ENCODE results near the gene MAML2. TPM values are rescaled to one million over a fixed set of nuclear protein-coding genes. Genes with fewer than 3 reads are reported as not detected.

MAML2 gene
- total RNA-seq, 1 experiment from 2014 or later = 28.3 TPM

- ChIA-PET POLR2A (ENCODE audit: unreplicated experiment) (no interaction called here), CTCF (no interaction called here)
- H3K9me3 ChIP-seq (ENCODE audit: insufficient read depth, low read depth) = no peaks in the 10 kb centered on the region
- H3K4me3 ChIP-seq = no peak overlapping the region
- H3K27me3 ChIP-seq (ENCODE audit: insufficient read depth, low read depth) = no peaks in the 10 kb centered on the region
- H3K27ac ChIP-seq = no peak overlapping the region
- no peaks in the 10 kb centered on the region for H3K4me1 ChIP-seq (replicated peaks; ENCODE audit: insufficient read depth)
- 0 out of 2 replicates have a peak, but pooled peaks cover 7% of the 10 kb centered on the region for H3K36me3 ChIP-seq (ENCODE audit: low read depth)
- H3F3A ChIP-seq (ENCODE audit: insufficient read depth, low read depth) = no peaks in the 10 kb centered on the region
- no peak overlapping the region for H3K4me2 ChIP-seq
- no peak for DNase-seq
- intact Hi-C loops (cut with micrococcal nuclease; ENCODE audit: unreplicated experiment) = no loop called here
- H3K79me2 ChIP-seq (ENCODE audit: low read depth) = no peaks in the 10 kb centered on the region
- no TSS peak for BruUV-seq (replicated peaks)
- H2AFZ ChIP-seq = no peak overlapping the region
- no peak for TF ChIP-seq EZH2 (IDR thresholded peaks at IDR 0.05; ENCODE audit: low read depth)
- TF ChIP-seq CTCF (conservative IDR thresholded peaks at IDR 0.05) = no peak
- H4K20me1 ChIP-seq (ENCODE audit: insufficient read depth) = no peaks in the 10 kb centered on the region
- no peaks in the 10 kb centered on the region; the same call in 1 of the 2 replicates for H3K9me2 ChIP-seq (ENCODE audit: insufficient read depth)
These were observed 14.8 kb upstream of the MAML2 start for GRCh38 chr11:96357794-96358193.

- CTCF ChIA-PET = no interaction called here
- H3K4me2 ChIP-seq = no peak overlapping the region
- BruUV-seq (replicated peaks) = no TSS peak
- POLR2A ChIA-PET (ENCODE audit: unreplicated experiment) = no interaction called here
- H3K4me3 ChIP-seq = no peak overlapping the region
- no peaks in the 10 kb centered on the region for H4K20me1 ChIP-seq (ENCODE audit: insufficient read depth)
- no peaks in the 10 kb centered on the region; the same call in 1 of the 2 replicates for H3K9me2 ChIP-seq (ENCODE audit: insufficient read depth)
- H3K4me1 ChIP-seq (replicated peaks; ENCODE audit: insufficient read depth) = no peaks in the 10 kb centered on the region
- 0 out of 2 replicates have a peak, but pooled peaks cover 7% of the 10 kb centered on the region for H3K36me3 ChIP-seq (ENCODE audit: low read depth)
- no peaks in the 10 kb centered on the region for H3K27me3 ChIP-seq (ENCODE audit: insufficient read depth, low read depth)
- no peak for TF ChIP-seq CTCF (conservative IDR thresholded peaks at IDR 0.05)
- TF ChIP-seq EZH2 (IDR thresholded peaks at IDR 0.05; ENCODE audit: low read depth) = no peak
- no peaks in the 10 kb centered on the region for H3K9me3 ChIP-seq (ENCODE audit: insufficient read depth, low read depth)
- no peak for DNase-seq
- no peaks in the 10 kb centered on the region for H3K79me2 ChIP-seq (ENCODE audit: low read depth)
- H3K27ac ChIP-seq = no peak overlapping the region
- intact Hi-C loops (cut with micrococcal nuclease; ENCODE audit: unreplicated experiment) = no loop called here
- no peak overlapping the region for H2AFZ ChIP-seq
- no peaks in the 10 kb centered on the region for H3F3A ChIP-seq (ENCODE audit: insufficient read depth, low read depth)
These were observed 13.9 kb upstream of the MAML2 start for GRCh38 chr11:96356848-96357247.

DNA sequence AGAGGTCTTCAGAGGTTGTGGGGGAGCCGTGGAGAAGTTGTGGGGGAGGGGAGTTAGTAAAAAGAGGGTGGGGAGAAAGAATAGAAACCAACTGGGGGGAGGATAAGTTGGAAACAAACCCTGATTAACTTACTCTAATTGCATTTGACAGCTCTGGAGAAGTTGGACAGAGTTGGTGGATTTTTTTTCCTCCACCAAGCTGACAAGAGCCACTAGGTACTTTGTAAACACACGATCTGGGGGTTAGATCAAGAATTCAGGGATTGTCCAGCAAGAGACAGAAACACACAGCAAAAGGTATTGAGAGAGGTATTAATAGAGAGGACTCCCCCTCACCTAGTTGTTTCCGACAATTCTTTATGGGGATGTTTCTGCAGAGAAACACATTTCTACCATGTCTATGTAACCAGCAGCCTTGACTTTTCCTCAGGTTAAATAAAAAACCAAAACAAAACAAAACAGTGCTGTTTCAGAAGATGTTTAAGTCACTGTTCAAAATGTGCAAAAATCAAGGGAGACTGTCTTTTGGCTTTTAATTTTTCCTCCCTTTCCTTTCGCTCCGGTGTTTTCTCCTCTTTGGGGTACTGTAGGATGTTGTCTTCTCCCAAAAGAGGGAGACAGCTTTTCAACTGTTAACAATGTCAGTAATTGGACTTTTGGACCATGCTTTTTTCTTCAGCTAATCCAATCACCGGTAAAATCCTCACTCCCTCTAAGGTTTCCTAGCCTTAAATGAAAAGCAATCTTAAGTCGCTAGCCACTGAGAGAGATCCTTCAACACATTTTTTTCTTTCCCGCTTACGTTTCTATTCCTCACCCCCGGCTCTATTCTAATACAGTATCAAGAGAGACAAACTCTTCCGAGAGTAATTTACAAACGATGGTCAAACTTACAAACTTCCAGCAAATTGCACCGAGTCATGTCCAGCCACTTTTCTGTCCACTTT is 708 bp downstream of the MAML2 start:
- POLR2A ChIA-PET (ENCODE audit: unreplicated experiment) = interaction anchor here (0.5 to 2.3 kb wide), 19 partner anchors 28 to 305 kb away, joined by 3 to 32 read pairs (median 6); partner anchors contain the start of genes CCDC82 and JRKL
- H3F3A ChIP-seq (ENCODE audit: insufficient read depth, low read depth) = peaks cover 10% of the 10 kb centered on the region; the same call in 1 of the 2 replicates
- H4K20me1 ChIP-seq (ENCODE audit: insufficient read depth) = no peaks in the 10 kb centered on the region
- H3K4me1 ChIP-seq (replicated peaks; ENCODE audit: insufficient read depth) = peaks cover 44% of the 10 kb centered on the region
- CTCF ChIA-PET = interaction anchor here (0.6 to 3.2 kb wide), 22 partner anchors 11 to 506 kb away, joined by 3 to 17 read pairs (median 4); partner anchors contain the start of genes CCDC82 and JRKL
- H3K9me2 ChIP-seq (ENCODE audit: insufficient read depth) = no peaks in the 10 kb centered on the region
- no peaks in the 10 kb centered on the region for H3K27me3 ChIP-seq (ENCODE audit: insufficient read depth, low read depth)
- H3K79me2 ChIP-seq (ENCODE audit: low read depth) = peaks cover 57% of the 10 kb centered on the region
- H3K4me2 ChIP-seq = peak overlapping the region; percentile 90
- intact Hi-C loops (cut with micrococcal nuclease; ENCODE audit: unreplicated experiment) = loop anchor here (1.0 to 5.0 kb wide), 5 partner anchors 28 to 417 kb away; partner anchors contain the start of genes CCDC82 and MTMR2
- peaks cover 12% of the 10 kb centered on the region for H3K36me3 ChIP-seq (ENCODE audit: low read depth)
- BruUV-seq (replicated peaks) = TSS peak; percentile 81
- H3K9me3 ChIP-seq (ENCODE audit: insufficient read depth, low read depth) = no peaks in the 10 kb centered on the region
- H3K4me3 ChIP-seq = peak overlapping the region; percentile 78
- peak overlapping the region; percentile 70 for H3K27ac ChIP-seq
- peak overlapping the region; percentile 84 for H2AFZ ChIP-seq
- TF ChIP-seq CTCF (conservative IDR thresholded peaks at IDR 0.05) = no peak
- TF ChIP-seq EZH2 (IDR thresholded peaks at IDR 0.05; ENCODE audit: low read depth) = no peak
- DNase-seq = peak in 1 of 2 experiments; percentile 12

Data from PC-9 (cell line).